ENCODE results near the gene GFRA3.

The GFRA3 gene

DNA sequence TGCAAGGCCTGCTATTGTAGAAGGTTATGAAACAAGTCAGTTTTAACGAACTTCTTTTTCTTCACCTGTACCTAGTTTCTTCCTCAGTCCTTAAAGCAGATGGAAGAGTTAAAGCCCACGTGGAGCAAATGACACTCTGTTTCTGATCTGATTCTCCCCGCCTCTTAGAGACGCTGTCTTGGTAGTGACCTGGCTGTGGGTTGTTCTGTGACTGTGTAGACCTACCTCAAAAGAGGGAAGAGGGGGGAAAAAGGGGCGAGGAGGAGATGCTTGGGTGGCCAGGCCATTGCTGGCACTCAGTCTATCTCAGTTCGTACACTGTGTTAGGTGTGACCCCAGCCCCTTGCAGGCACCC, 610 bp downstream of the GFRA3 start:
- peak overlapping the region; percentile 39 for H3K4me3 ChIP-seq (replicated peaks; ENCODE audit: low read depth, low read length)
- DNase-seq (ENCODE audit: low read depth), result no peak
- TF ChIP-seq, protein P1, sequence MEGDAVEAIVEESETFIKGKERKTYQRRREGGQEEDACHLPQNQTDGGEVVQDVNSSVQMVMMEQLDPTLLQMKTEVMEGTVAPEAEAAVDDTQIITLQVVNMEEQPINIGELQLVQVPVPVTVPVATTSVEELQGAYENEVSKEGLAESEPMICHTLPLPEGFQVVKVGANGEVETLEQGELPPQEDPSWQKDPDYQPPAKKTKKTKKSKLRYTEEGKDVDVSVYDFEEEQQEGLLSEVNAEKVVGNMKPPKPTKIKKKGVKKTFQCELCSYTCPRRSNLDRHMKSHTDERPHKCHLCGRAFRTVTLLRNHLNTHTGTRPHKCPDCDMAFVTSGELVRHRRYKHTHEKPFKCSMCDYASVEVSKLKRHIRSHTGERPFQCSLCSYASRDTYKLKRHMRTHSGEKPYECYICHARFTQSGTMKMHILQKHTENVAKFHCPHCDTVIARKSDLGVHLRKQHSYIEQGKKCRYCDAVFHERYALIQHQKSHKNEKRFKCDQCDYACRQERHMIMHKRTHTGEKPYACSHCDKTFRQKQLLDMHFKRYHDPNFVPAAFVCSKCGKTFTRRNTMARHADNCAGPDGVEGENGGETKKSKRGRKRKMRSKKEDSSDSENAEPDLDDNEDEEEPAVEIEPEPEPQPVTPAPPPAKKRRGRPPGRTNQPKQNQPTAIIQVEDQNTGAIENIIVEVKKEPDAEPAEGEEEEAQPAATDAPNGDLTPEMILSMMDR (IDR thresholded peaks at IDR 0.05; ENCODE audit: low read length, missing control alignments), result no peak

DNA sequence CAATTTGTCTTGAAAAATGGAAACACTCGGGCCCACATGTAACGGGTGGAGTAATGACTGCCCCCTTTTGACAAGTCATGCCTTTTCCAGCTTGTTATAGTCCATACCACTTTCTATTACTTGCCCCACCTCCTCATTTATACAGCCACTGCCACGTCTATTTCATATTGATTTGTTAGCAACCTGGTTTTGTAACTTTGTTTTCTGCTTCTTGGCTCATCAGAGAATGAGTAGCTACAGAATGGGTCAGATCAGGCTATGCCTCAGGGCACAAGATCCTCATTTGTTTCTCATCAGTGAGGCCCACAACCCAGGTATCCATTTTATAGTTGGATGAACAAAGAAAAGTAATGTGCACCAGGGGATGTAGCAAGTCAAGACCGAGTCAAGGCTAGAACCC, 1.7 kb downstream of the GFRA3 start:
- H3K4me3 ChIP-seq (replicated peaks; ENCODE audit: low read depth, low read length), result no peak overlapping the region
- no peak for DNase-seq (ENCODE audit: low read depth)
- TF ChIP-seq, protein P1 (IDR thresholded peaks at IDR 0.05; ENCODE audit: low read length, missing control alignments), result no peak

DNA sequence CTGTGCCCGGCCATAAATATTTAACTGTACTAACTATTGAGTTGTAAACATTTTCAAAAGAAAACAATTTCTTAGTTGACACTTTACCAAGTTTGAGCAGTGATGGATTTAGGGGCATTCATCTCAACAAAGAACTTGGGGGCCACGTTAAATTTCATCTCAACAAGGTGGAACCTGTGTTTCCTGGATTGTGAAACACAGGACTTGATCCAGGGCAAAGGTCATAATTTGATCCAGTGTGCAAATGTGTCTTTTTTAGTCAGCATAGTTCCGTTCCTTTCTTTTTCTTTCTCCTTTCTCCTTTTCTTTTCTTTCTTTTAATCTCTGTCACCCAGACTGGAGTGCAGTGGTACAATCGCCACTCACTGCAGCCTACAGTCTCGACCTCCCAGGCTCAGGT, 3.1 kb downstream of the GFRA3 start:
- no peak overlapping the region for H3K4me3 ChIP-seq (replicated peaks; ENCODE audit: low read depth, low read length)
- DNase-seq (ENCODE audit: low read depth), result no peak
- TF ChIP-seq, protein P1 (IDR thresholded peaks at IDR 0.05; ENCODE audit: low read length, missing control alignments), result no peak

DNA sequence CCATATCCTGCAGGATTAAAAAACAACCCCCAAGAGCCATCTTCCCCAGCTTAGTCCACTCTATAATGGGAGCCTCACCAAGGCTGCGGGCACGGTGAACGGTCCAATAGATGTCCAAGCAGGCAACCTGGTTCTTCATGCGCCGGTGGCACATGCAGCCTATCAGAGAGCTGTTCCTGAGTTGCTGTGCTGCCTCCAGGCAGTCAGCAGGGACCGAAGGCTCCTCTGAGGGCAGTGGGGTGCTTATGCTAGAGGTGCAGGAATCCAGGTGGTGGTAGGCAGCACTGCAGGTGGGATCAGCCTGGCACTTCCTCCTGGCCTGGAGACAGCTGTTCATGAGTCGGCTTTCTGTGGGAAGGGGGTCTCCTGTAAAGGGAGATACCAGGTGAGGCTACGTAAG, 10.2 kb downstream of the GFRA3 start:
- TF ChIP-seq, protein P1 (IDR thresholded peaks at IDR 0.05; ENCODE audit: low read length, missing control alignments), result no peak
- DNase-seq (ENCODE audit: low read depth), result no peak
- H3K4me3 ChIP-seq (replicated peaks; ENCODE audit: low read depth, low read length), result no peak overlapping the region

DNA sequence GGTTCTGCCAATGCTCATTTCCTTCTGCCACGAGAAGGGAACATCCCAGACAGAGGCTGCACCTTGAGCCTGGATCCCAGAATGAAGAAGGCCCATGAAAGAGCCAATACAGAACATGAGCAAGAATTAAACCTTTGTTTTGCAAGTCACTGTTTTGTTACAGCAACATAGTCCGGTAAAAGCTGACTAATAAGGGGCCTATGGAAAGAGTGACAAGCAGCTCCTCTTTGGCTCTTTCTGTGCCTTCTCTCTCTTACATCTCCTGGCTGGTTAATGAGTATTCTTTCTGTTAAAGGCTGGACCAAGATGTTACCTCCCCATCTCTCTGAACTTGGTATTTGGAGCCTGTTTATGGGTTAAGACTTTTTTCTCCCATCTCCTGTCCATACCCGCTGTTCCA, 10.8 kb downstream of the GFRA3 start:
- DNase-seq (ENCODE audit: low read depth), result no peak
- TF ChIP-seq, protein P1 (IDR thresholded peaks at IDR 0.05; ENCODE audit: low read length, missing control alignments), result no peak
- no peak overlapping the region for H3K4me3 ChIP-seq (replicated peaks; ENCODE audit: low read depth, low read length)

DNA sequence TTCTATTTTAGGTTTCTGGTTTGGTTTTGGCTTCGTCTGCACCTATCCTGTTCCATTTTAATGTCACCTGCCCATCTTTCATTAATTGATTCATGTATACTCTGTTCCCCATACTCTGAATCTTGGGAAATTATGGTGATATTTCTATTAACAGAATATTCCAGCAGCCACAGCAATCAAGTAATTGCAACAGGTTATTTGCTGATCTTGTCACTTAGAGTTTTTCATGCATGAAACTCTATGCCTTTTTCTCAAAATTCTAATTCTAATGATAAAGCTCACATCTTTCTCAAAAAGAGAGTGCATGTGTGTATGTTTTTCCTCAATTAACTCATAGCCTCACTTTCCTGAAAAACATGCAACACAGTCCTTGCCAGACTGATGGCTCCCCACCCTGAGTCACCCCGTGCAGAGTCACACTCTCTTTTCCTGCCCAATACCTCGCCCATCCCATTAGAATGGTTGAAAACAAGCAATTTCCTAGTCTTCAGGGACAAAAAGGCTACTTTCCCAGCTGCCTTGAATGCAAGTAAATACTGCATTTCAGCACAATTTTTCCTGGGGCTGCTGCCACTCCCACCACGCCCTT, 15.6 kb downstream of the GFRA3 start:
- no peak overlapping the region for H3K4me3 ChIP-seq (replicated peaks; ENCODE audit: low read depth, low read length)
- TF ChIP-seq, protein P1 (IDR thresholded peaks at IDR 0.05; ENCODE audit: low read length, missing control alignments), result no peak
- no peak for DNase-seq (ENCODE audit: low read depth)

DNA sequence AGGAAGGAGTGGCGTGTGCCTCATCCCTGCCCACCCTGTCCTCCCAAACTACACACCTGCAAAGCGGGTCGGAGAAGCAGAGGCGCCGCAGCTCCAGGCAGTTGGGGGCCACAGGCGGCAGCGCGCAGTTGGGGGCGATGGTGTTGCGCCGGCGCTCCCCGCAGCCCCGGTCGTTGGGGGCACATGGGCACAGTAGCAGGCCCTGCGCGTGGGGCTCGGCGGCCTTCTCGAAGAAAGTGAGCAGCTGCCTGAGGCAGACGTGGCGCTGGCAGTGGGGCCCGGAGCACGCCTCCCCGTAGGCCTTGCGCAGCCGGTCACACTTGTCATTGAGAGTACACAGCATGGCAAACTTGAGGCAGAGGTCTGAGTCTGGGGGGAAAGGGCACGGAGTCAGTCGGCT, 16.8 kb downstream of the GFRA3 start:
- TF ChIP-seq, protein P1 (IDR thresholded peaks at IDR 0.05; ENCODE audit: low read length, missing control alignments), result no peak
- no peak overlapping the region for H3K4me3 ChIP-seq (replicated peaks; ENCODE audit: low read depth, low read length)
- DNase-seq (ENCODE audit: low read depth), result no peak
